ENCODE results near the gene TMEM208. TPM values are rescaled to one million over a fixed set of nuclear protein-coding genes. Genes with fewer than 3 reads are reported as not detected.

The TMEM208 gene
- polyA plus RNA-seq, 1 of the 3 experiments (the other 2 are of a cell fraction) = 98.2 TPM

GRCh38 chr16:67206838-67207248, 20.1 kb upstream of the TMEM208 start:
- Histone ChIP-seq H3F3A (replicated peaks; ENCODE audit: insufficient read depth) (peaks cover 4% of the 10 kb centered on the region), H3K36me3 (replicated peaks in 1 of 2; ENCODE audit: control insufficient read depth in 1 of 2, insufficient read depth in 2 of 2, low read length in 1 of 2) (peaks cover 0 to 24% of the 10 kb centered on the region in 2 experiments), H3K4me1 (ENCODE audit: control insufficient read depth in 1 of 2, insufficient read depth in 2 of 2, low read depth in 1 of 2, low read length in 1 of 2) (peaks cover 8 to 11% of the 10 kb centered on the region in 2 experiments; a peak in 2 of 4 replicates), H3K9me2 (no peaks in the 10 kb centered on the region), H3K4me3 (ENCODE audit: low read depth in 2 of 2, low read length in 1 of 2) (no peak overlapping the region), H3K9me3 (no peaks in the 10 kb centered on the region), H3K4me2 (no peak overlapping the region), H3K79me2 (ENCODE audit: insufficient read depth) (no peaks in the 10 kb centered on the region), H2AFZ (ENCODE audit: low read depth) (no peak overlapping the region), H3K27me3 (ENCODE audit: insufficient read depth) (no peaks in the 10 kb centered on the region), H3K27ac (ENCODE audit: low read depth in 2 of 2, low read length in 1 of 2) (no peak overlapping the region; a peak in 1 of 4 replicates), H3K9ac (no peak overlapping the region), H4K20me1 (ENCODE audit: insufficient read depth) (no peaks in the 10 kb centered on the region)
- WGBS (ENCODE audit: low lambda C conversion rate) = 92% methylated on average over 1 of the region's 3 CpGs
- TF ChIP-seq JUND (IDR thresholded peaks at IDR 0.05) (no peak), FOXJ3 (CRISPR knock-in tag; IDR thresholded peaks at IDR 0.05) (no peak), USF2 (IDR thresholded peaks at IDR 0.05; ENCODE audit: borderline replicate concordance, low read depth, low read length) (no peak), MXI1 (IDR thresholded peaks at IDR 0.05; ENCODE audit: low read depth, low read length) (no peak), ZBTB33 (IDR thresholded peaks at IDR 0.05; ENCODE audit: borderline replicate concordance, low read depth) (no peak), MEF2A (IDR thresholded peaks at IDR 0.05; ENCODE audit: borderline replicate concordance, low read depth) (no peak), PBX3 (IDR thresholded peaks at IDR 0.05) (no peak), RFX5 (IDR thresholded peaks at IDR 0.05; ENCODE audit: low read length) (no peak), TEAD4 (IDR thresholded peaks at IDR 0.05; ENCODE audit: borderline replicate concordance, insufficient read depth) (no peak), RXRA (IDR thresholded peaks at IDR 0.05; ENCODE audit: borderline replicate concordance, low read depth) (no peak), POLR2AphosphoS5 (IDR thresholded peaks at IDR 0.05; ENCODE audit: low read depth, low read length) (no peak)
- ChIA-PET CTCF (interaction anchor here (1.4 to 1.5 kb wide), 2 partner anchors 20 to 22 kb away, joined by 3 to 5 read pairs; partner anchors contain the start of gene TMEM208), POLR2A (interaction anchor here (1.8 to 4.0 kb wide), 4 partner anchors 9 to 20 kb away, joined by 7 to 21 read pairs (median 8); partner anchors contain the start of gene TMEM208)
- DNase-seq = no peak

Data from SK-N-SH (cell line).